NCI-H1694 (cell line): ENCODE data around the gene ADA.

Experiments used
- DNase-seq: peaks from one replicate; lab custom pipeline; 2025; lab: John Stamatoyannopoulos, UW

Gene ADA

GRCh38 chr20:44624152-44624551 lies 27.3 kb downstream of the ADA start:
- DNase-seq: no peak

- no peak for DNase-seq
These were observed 28.8 kb downstream of the ADA start for GRCh38 chr20:44622501-44623270.

- DNase-seq: no peak
These were observed 29.6 kb downstream of the ADA start for GRCh38 chr20:44621939-44622338.

GRCh38 chr20:44621325-44621724 lies 30.2 kb downstream of the ADA start:
- DNase-seq: no peak

- no peak for DNase-seq
These were observed 31.5 kb downstream of the ADA start for GRCh38 chr20:44620030-44620429.

GRCh38 chr20:44619294-44619693 lies 32.2 kb downstream of the ADA start:
- no peak for DNase-seq

GRCh38 chr20:44618318-44618731 lies 33.2 kb downstream of the ADA start:
- no peak for DNase-seq

GRCh38 chr20:44616604-44616964 lies 34.9 kb downstream of the ADA start:
- DNase-seq: no peak

- DNase-seq: no peak
These were observed 35.5 kb downstream of the ADA start for GRCh38 chr20:44615876-44616603.

- DNase-seq: no peak
These were observed 36.2 kb downstream of the ADA start for GRCh38 chr20:44615169-44615791.

- DNase-seq: no peak
These were observed 37.0 kb downstream of the ADA start for GRCh38 chr20:44614525-44614924.

- DNase-seq: no peak
These were observed 37.9 kb downstream of the ADA start for GRCh38 chr20:44613575-44613974.

GRCh38 chr20:44610313-44610962 lies 41.1 kb downstream of the ADA start:
- DNase-seq: no peak

- peak; percentile 78 for DNase-seq
These were observed 41.8 kb downstream of the ADA start for GRCh38 chr20:44609516-44610312.

- DNase-seq: no peak
These were observed 42.4 kb downstream of the ADA start for GRCh38 chr20:44609006-44609515.

GRCh38 chr20:44606725-44607441 lies 44.6 kb downstream of the ADA start:
- DNase-seq: no peak

GRCh38 chr20:44603327-44603726 lies 48.2 kb downstream of the ADA start:
- DNase-seq: no peak

- no peak for DNase-seq
These were observed 49.7 kb downstream of the ADA start for GRCh38 chr20:44601801-44602204.

- DNase-seq: no peak
These were observed 50.2 kb downstream of the ADA start for GRCh38 chr20:44601236-44601671.

- DNase-seq: no peak
These were observed 50.7 kb downstream of the ADA start for GRCh38 chr20:44600758-44601201.

GRCh38 chr20:44600301-44600700 lies 51.2 kb downstream of the ADA start:
- no peak for DNase-seq
